Measurements from ENCODE around the gene DCST2.

Gene DCST2

GRCh38 chr1:155035936-155036335, 2.4 kb upstream of the DCST2 start:
- no peak for TF ChIP-seq GATA3 (IDR thresholded peaks at IDR 0.05; ENCODE audit: low read depth, low read length)
- no peak for TF ChIP-seq GATA2 (IDR thresholded peaks at IDR 0.05; ENCODE audit: low read depth, low read length)

- TF ChIP-seq GATA2 (IDR thresholded peaks at IDR 0.05; ENCODE audit: low read depth, low read length) (no peak), GATA3 (IDR thresholded peaks at IDR 0.05; ENCODE audit: low read depth, low read length) (no peak)
Observed at GRCh38 chr1:155034318-155035208, 982 bp upstream of the DCST2 start.

- TF ChIP-seq GATA2 (IDR thresholded peaks at IDR 0.05; ENCODE audit: low read depth, low read length) (no peak), GATA3 (IDR thresholded peaks at IDR 0.05; ENCODE audit: low read depth, low read length) (no peak)
Observed at GRCh38 chr1:155032886-155033285, 695 bp downstream of the DCST2 start.

GRCh38 chr1:155030899-155031298, 2.7 kb downstream of the DCST2 start:
- TF ChIP-seq GATA3 (IDR thresholded peaks at IDR 0.05; ENCODE audit: low read depth, low read length) (no peak), GATA2 (IDR thresholded peaks at IDR 0.05; ENCODE audit: low read depth, low read length) (no peak)

GRCh38 chr1:155030243-155030795, 3.3 kb downstream of the DCST2 start:
- no peak for TF ChIP-seq GATA3 (IDR thresholded peaks at IDR 0.05; ENCODE audit: low read depth, low read length)
- no peak for TF ChIP-seq GATA2 (IDR thresholded peaks at IDR 0.05; ENCODE audit: low read depth, low read length)

- TF ChIP-seq GATA3 (IDR thresholded peaks at IDR 0.05; ENCODE audit: low read depth, low read length) (no peak), GATA2 (IDR thresholded peaks at IDR 0.05; ENCODE audit: low read depth, low read length) (no peak)
Observed at GRCh38 chr1:155029513-155030242, 3.9 kb downstream of the DCST2 start.

- TF ChIP-seq GATA2 (IDR thresholded peaks at IDR 0.05; ENCODE audit: low read depth, low read length) (no peak), GATA3 (IDR thresholded peaks at IDR 0.05; ENCODE audit: low read depth, low read length) (no peak)
Observed at GRCh38 chr1:155026588-155026987, 7.0 kb downstream of the DCST2 start.

- no peak for TF ChIP-seq GATA2 (IDR thresholded peaks at IDR 0.05; ENCODE audit: low read depth, low read length)
- TF ChIP-seq GATA3 (IDR thresholded peaks at IDR 0.05; ENCODE audit: low read depth, low read length) = no peak
Observed at GRCh38 chr1:155026154-155026553, 7.4 kb downstream of the DCST2 start.

- no peak for TF ChIP-seq GATA3 (IDR thresholded peaks at IDR 0.05; ENCODE audit: low read depth, low read length)
- no peak for TF ChIP-seq GATA2 (IDR thresholded peaks at IDR 0.05; ENCODE audit: low read depth, low read length)
Observed at GRCh38 chr1:155024315-155024714, 9.3 kb downstream of the DCST2 start.

- TF ChIP-seq GATA2 (IDR thresholded peaks at IDR 0.05; ENCODE audit: low read depth, low read length) (no peak), GATA3 (IDR thresholded peaks at IDR 0.05; ENCODE audit: low read depth, low read length) (no peak)
Observed at GRCh38 chr1:155023627-155024026, 10.0 kb downstream of the DCST2 start.

- TF ChIP-seq GATA2 (IDR thresholded peaks at IDR 0.05; ENCODE audit: low read depth, low read length) = no peak
- no peak for TF ChIP-seq GATA3 (IDR thresholded peaks at IDR 0.05; ENCODE audit: low read depth, low read length)
Observed at GRCh38 chr1:155022927-155023236, 10.7 kb downstream of the DCST2 start.

GRCh38 chr1:155022136-155022926, 11.2 kb downstream of the DCST2 start:
- no peak for TF ChIP-seq GATA3 (IDR thresholded peaks at IDR 0.05; ENCODE audit: low read depth, low read length)
- TF ChIP-seq GATA2 (IDR thresholded peaks at IDR 0.05; ENCODE audit: low read depth, low read length) = no peak

GRCh38 chr1:155019377-155020245, 14.0 kb downstream of the DCST2 start:
- no peak for TF ChIP-seq GATA3 (IDR thresholded peaks at IDR 0.05; ENCODE audit: low read depth, low read length)
- TF ChIP-seq GATA2 (IDR thresholded peaks at IDR 0.05; ENCODE audit: low read depth, low read length) = no peak

Measured in SH-SY5Y (cell line).